Measurements from ENCODE around the gene ACAD10.

DNA sequence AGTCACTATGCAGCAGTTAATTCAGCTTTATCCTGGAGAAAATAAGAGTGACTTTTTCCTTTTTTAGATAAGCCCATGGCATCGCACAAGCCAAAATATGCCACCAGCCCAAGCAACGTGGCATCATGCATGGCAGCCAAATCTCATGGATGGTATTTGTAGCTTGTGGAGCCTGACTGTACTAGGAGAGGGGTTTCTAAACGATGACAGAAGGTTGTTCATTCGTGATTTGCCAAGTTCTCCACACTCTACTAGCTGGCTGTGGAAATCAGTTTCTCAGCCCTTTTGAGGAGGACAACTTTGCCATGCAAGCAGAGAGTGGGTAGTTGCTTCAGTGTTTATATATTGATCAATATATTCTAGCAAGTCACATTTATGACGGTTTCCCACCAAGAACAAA lies 45.3 kb upstream of the ACAD10 start:
- TF ChIP-seq, protein P1, sequence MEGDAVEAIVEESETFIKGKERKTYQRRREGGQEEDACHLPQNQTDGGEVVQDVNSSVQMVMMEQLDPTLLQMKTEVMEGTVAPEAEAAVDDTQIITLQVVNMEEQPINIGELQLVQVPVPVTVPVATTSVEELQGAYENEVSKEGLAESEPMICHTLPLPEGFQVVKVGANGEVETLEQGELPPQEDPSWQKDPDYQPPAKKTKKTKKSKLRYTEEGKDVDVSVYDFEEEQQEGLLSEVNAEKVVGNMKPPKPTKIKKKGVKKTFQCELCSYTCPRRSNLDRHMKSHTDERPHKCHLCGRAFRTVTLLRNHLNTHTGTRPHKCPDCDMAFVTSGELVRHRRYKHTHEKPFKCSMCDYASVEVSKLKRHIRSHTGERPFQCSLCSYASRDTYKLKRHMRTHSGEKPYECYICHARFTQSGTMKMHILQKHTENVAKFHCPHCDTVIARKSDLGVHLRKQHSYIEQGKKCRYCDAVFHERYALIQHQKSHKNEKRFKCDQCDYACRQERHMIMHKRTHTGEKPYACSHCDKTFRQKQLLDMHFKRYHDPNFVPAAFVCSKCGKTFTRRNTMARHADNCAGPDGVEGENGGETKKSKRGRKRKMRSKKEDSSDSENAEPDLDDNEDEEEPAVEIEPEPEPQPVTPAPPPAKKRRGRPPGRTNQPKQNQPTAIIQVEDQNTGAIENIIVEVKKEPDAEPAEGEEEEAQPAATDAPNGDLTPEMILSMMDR (IDR thresholded peaks at IDR 0.05 in 8 of 11, conservative IDR thresholded peaks at IDR 0.05 in 3 of 11), result no peak
- TF ChIP-seq POLR2A (IDR thresholded peaks at IDR 0.05) (no peak), POLR2AphosphoS5 (IDR thresholded peaks at IDR 0.05) (no peak)
